Stomach (tissue), 9 donors: ENCODE measurements around the gene ST6GAL2. TPM values are rescaled to one million over a fixed set of nuclear protein-coding genes. Genes with fewer than 3 reads are reported as not detected.

Experiments used
- DNase-seq, 2 donors: peaks; one replicate each; pipeline versions ENCODE4 v3.0.0 to v3.0.0-alpha.2; 2013 to 2019
- H3K27ac ChIP-seq, 5 donors: fragments of 200-600 bp in 4 of 5; sonication (generic) in 4 of 5; one replicate each; pipeline ENCODE4 v1.5.1; 2013 to 2019; ENCODE audit warnings: mild to moderate bottlenecking in 1 of 5, moderate library complexity in 1 of 5
- H3K27me3 ChIP-seq, 3 donors: fragments of 200-600 bp; sonication (generic); one replicate each; pipeline ENCODE4 v1.5.1; 2017 to 2019; ENCODE audit warnings: mixed run types in 1 of 3
- H3K36me3 ChIP-seq, 4 donors: fragments of 200-600 bp; sonication (generic); 1 replicate in 3 of 4; 2 replicates in 1 of 4; pipeline ENCODE4 v1.5.1; 2016 to 2019
- H3K4me1 ChIP-seq, 4 donors: fragments of 200-600 bp; sonication (generic); one replicate each; pipeline ENCODE4 v1.5.1; 2016 to 2019
- H3K4me3 ChIP-seq, 4 donors: fragments of 200-600 bp; sonication (generic) in 3 of 4; one replicate each; pipeline ENCODE4 v1.5.1; 2016 to 2019; ENCODE audit warnings: mild to moderate bottlenecking in 1 of 4
- H3K9me3 ChIP-seq, 4 donors: fragments of 200-600 bp; sonication (generic); one replicate each; pipeline ENCODE4 v1.5.1; 2016 to 2019
- CTCF ChIP-seq, 7 experiments: fragments of 450-650 bp in 4 of 7; fragments of 200-600 bp in 3 of 7; sonication (generic) in 3 of 7; IDR thresholded peaks; one replicate each; pipeline ENCODE4 v1.5.1; 2016 to 2019; ENCODE audit warnings: antibody characterized with exemption in 7 of 7, control low read depth in 2 of 7, mild to moderate bottlenecking in 1 of 7
- WGBS, 5 donors: extraction: QIAGEN DNeasy Blood & Tissue Kit in 3 of 5; methylation state at CpG; one replicate each; pipeline versions ENCODE4 v1.1.5 to v1.1.7; 2013 to 2018; 5-methylcytosine and 5-hydroxymethylcytosine counted together
- intact Hi-C: fragments of 100-400 bp; cut with DNase I; formaldehyde crosslinking; loops from one replicate; pipeline ENCODE4 v1.15.1; 2023; ENCODE audit warnings: low total_unique reads
- polyA plus RNA-seq, 3 donors: library from polyadenylated mRNA; stranded (reverse); fragments of 200-250 nt; gene quantifications; one replicate each; pipeline ENCODE4 v1.2.3, GENCODE V29; 2013
- total RNA-seq, 5 donors: library from RNA; depleted of rRNA; stranded (reverse); fragments of >200 nt; gene quantifications; one replicate each; pipeline versions ENCODE4 v1.1.0 to v1.2.3, GENCODE V29; 2014 to 2016
- donor health status: healthy with polysubstance abuse.
- donor health status: Bipolar disorder and iron deficiency.
- donor health status: healthy.

ST6GAL2 gene
- total and polyA plus RNA-seq, 8 donors: 0.12 to 9.0 (median 0.63) TPM; not detected in 2

- no peak for TF ChIP-seq CTCF (IDR thresholded peaks at IDR 0.05)
- Histone ChIP-seq H3K9me3 (no peaks in the 10 kb centered on the region), H3K27ac (no peak overlapping the region), H3K4me3 (no peak overlapping the region), H3K27me3 (no peaks in the 10 kb centered on the region), H3K36me3 (no peaks in the 10 kb centered on the region), H3K4me1 (no peaks in the 10 kb centered on the region)
- peak in 1 of 2 donors; percentile 75 for DNase-seq
- WGBS, 5 donors: 82 to 98% (median 95%) methylated on average over 1 of the region's 1 CpG
- intact Hi-C loops: no loop called here
These were observed 127.0 kb downstream of the ST6GAL2 start for GRCh38 chr2:106758901-106759497.
